Trophoblast cell (in vitro differentiated cells and primary cell): Measurements from ENCODE around the gene ACIN1.

Source experiments
- DNase-seq, 2 donors: peaks; one replicate each; pipeline ENCODE4 v3.0.0-alpha.2; 2016
- H2AFZ ChIP-seq: 2 replicates; pipeline ENCODE4 v1.6.1; 2013; ENCODE audit warnings: low read length, moderate library complexity, mild to moderate bottlenecking; ENCODE audit not compliant: insufficient read depth, poor library complexity
- H2AK5ac ChIP-seq: 2 replicates; pipeline ENCODE4 v1.6.1; 2013; ENCODE audit warnings: mild to moderate bottlenecking, low read length
- H2BK120ac ChIP-seq: 2 replicates; pipeline ENCODE4 v1.6.1; 2013; ENCODE audit warnings: low read length, mild to moderate bottlenecking, moderate library complexity; ENCODE audit not compliant: insufficient read depth, poor library complexity
- H2BK12ac ChIP-seq: 2 replicates; pipeline ENCODE4 v1.6.1; 2013; ENCODE audit warnings: mild to moderate bottlenecking, low read length, moderate library complexity
- H2BK5ac ChIP-seq: 2 replicates; pipeline ENCODE4 v1.6.1; 2013; ENCODE audit warnings: low read length, low read depth, moderate library complexity, mild to moderate bottlenecking; ENCODE audit not compliant: poor library complexity
- H3K14ac ChIP-seq: 2 replicates; pipeline ENCODE4 v1.6.1; 2013; ENCODE audit warnings: mild to moderate bottlenecking, low read length
- H3K18ac ChIP-seq: 2 replicates; pipeline ENCODE4 v1.6.1; 2013; ENCODE audit warnings: mild to moderate bottlenecking, low read length
- H3K23ac ChIP-seq: 2 replicates; pipeline ENCODE4 v1.6.1; 2013; ENCODE audit warnings: low read length
- H3K27ac ChIP-seq: 2 replicates; pipeline ENCODE4 v1.5.1; 2013; ENCODE audit warnings: low read depth, mild to moderate bottlenecking, inconsistent platforms, low read length, moderate library complexity
- H3K27me3 ChIP-seq: 2 replicates; pipeline ENCODE4 v1.6.1; 2013; ENCODE audit warnings: inconsistent platforms, mild to moderate bottlenecking, low read length, moderate library complexity; ENCODE audit not compliant: insufficient read depth
- H3K36me3 ChIP-seq, 2 experiments: 1 replicate in 1 of 2; 2 replicates in 1 of 2; pipeline ENCODE4 v1.6.1; 2013; ENCODE audit warnings: low read length in 2 of 2, mild to moderate bottlenecking in 2 of 2, moderate library complexity in 1 of 2; ENCODE audit not compliant: insufficient read depth in 2 of 2, control insufficient read depth in 1 of 2
- H3K4ac ChIP-seq: 2 replicates; pipeline ENCODE4 v1.6.1; 2013; ENCODE audit warnings: low read depth, mild to moderate bottlenecking, low read length, moderate library complexity
- H3K4me1 ChIP-seq, 2 experiments: 1 replicate in 1 of 2; 2 replicates in 1 of 2; pipeline ENCODE4 v1.6.1; 2013; ENCODE audit warnings: low read length in 2 of 2, mild to moderate bottlenecking in 2 of 2, moderate library complexity in 1 of 2; ENCODE audit not compliant: insufficient read depth in 2 of 2, control insufficient read depth in 1 of 2
- H3K4me2 ChIP-seq: 2 replicates; pipeline ENCODE4 v1.6.1; 2013; ENCODE audit warnings: inconsistent platforms, mild to moderate bottlenecking, low read length, moderate library complexity
- H3K4me3 ChIP-seq: 2 replicates; pipeline ENCODE4 v1.5.1; 2013; ENCODE audit warnings: mild to moderate bottlenecking, low read depth, low read length, inconsistent platforms
- H3K79me1 ChIP-seq: one replicate; pipeline ENCODE4 v1.6.1; 2013; ENCODE audit warnings: low read length
- H3K79me2 ChIP-seq: 2 replicates; pipeline ENCODE4 v1.6.1; 2013; ENCODE audit warnings: low read length, mild to moderate bottlenecking; ENCODE audit not compliant: control insufficient read depth, insufficient read depth, poor library complexity
- H3K9ac ChIP-seq: 2 replicates; pipeline ENCODE4 v1.6.1; 2013; ENCODE audit warnings: mild to moderate bottlenecking, low read length
- H3K9me3 ChIP-seq: 2 replicates; pipeline ENCODE4 v1.6.1; 2013; ENCODE audit warnings: low read depth, mild to moderate bottlenecking, control low read depth, inconsistent platforms, low read length; ENCODE audit not compliant: insufficient read depth
- H4K12ac ChIP-seq: 2 replicates; pipeline ENCODE4 v1.6.1; 2013; ENCODE audit warnings: low read depth, mild to moderate bottlenecking, low read length, moderate library complexity
- H4K8ac ChIP-seq: 2 replicates; pipeline ENCODE4 v1.6.1; 2013; ENCODE audit warnings: low read depth, mild to moderate bottlenecking, low read length, moderate library complexity
- H4K91ac ChIP-seq: one replicate; pipeline ENCODE4 v1.6.1; 2013; ENCODE audit warnings: low read depth, mild to moderate bottlenecking, low read length, moderate library complexity
- WGBS: extraction: QIAGEN DNeasy Blood & Tissue Kit; methylation state at CpG from one replicate; pipeline ENCODE4 v1.1.7; 2013; ENCODE audit warnings: missing lambda C conversion rate; ENCODE audit not compliant: insufficient read length, insufficient coverage; ENCODE audit errors: extremely low coverage; 5-methylcytosine and 5-hydroxymethylcytosine counted together

The ACIN1 gene

GRCh38 chr14:23074906-23075305 is 20.0 kb downstream of the ACIN1 start:
- no peak overlapping the region for H3K4me3 ChIP-seq
- H3K27ac ChIP-seq: no peak overlapping the region
- no peak overlapping the region for H2BK12ac ChIP-seq
- H3K23ac ChIP-seq: no peak overlapping the region
- H2AFZ ChIP-seq: no peak overlapping the region
- H3K18ac ChIP-seq: no peak overlapping the region
- peaks cover 7 to 36% of the 10 kb centered on the region in 2 experiments for H3K36me3 ChIP-seq
- no peak overlapping the region for H3K4me2 ChIP-seq
- no peak overlapping the region for H2AK5ac ChIP-seq
- peaks cover 8% of the 10 kb centered on the region for H3K79me2 ChIP-seq
- no peak overlapping the region for H3K9ac ChIP-seq
- H3K14ac ChIP-seq: no peak overlapping the region
- no peak overlapping the region for H2BK5ac ChIP-seq
- DNase-seq: no peak
- no peak overlapping the region for H4K91ac ChIP-seq
- H3K4me1 ChIP-seq: peaks cover 22 to 23% of the 10 kb centered on the region in 2 experiments
- peaks cover 18% of the 10 kb centered on the region for H3K79me1 ChIP-seq
- H4K8ac ChIP-seq: no peak overlapping the region
- no peak overlapping the region for H3K4ac ChIP-seq
- H2BK120ac ChIP-seq: no peak overlapping the region
- H4K12ac ChIP-seq: no peak overlapping the region
- no peaks in the 10 kb centered on the region for H3K27me3 ChIP-seq
- no CpG with 5 or more reads among the region's 1 CpG for WGBS
- H3K9me3 ChIP-seq: no peaks in the 10 kb centered on the region

GRCh38 chr14:23071921-23072539 is 22.9 kb downstream of the ACIN1 start:
- H2BK120ac ChIP-seq: no peak overlapping the region
- H2BK5ac ChIP-seq: no peak overlapping the region
- no peak overlapping the region for H3K14ac ChIP-seq
- no peaks in the 10 kb centered on the region for H3K9me3 ChIP-seq
- DNase-seq: peak; percentile 54 to 69
- H2BK12ac ChIP-seq: no peak overlapping the region
- no peak overlapping the region for H2AFZ ChIP-seq
- peaks cover 13% of the 10 kb centered on the region for H3K79me1 ChIP-seq
- no peak overlapping the region for H3K9ac ChIP-seq
- H4K12ac ChIP-seq: no peak overlapping the region
- H2AK5ac ChIP-seq: no peak overlapping the region
- no peaks in the 10 kb centered on the region for H3K27me3 ChIP-seq
- no peak overlapping the region for H3K23ac ChIP-seq
- peaks cover 19 to 44% of the 10 kb centered on the region in 2 experiments for H3K36me3 ChIP-seq
- H3K4me2 ChIP-seq: peak overlapping the region; percentile 56
- H3K4me1 ChIP-seq: peaks cover 21 to 22% of the 10 kb centered on the region in 2 experiments
- H3K79me2 ChIP-seq: peaks cover 14% of the 10 kb centered on the region
- peak overlapping the region; percentile 29 for H4K91ac ChIP-seq
- no peak overlapping the region for H3K4me3 ChIP-seq
- WGBS: no CpG with 5 or more reads among the region's 5 CpGs
- H3K4ac ChIP-seq: no peak overlapping the region
- H3K27ac ChIP-seq: peak overlapping the region; percentile 54
- H4K8ac ChIP-seq: no peak overlapping the region
- no peak overlapping the region for H3K18ac ChIP-seq

- WGBS: 100% methylated on average over 1 of the region's 14 CpGs
- peak; percentile 79 to 80 for DNase-seq
- H3K4me1 ChIP-seq: peaks cover 18% of the 10 kb centered on the region in 2 experiments
- H3K9ac ChIP-seq: peak overlapping the region; percentile 91
- peak overlapping the region; percentile 38 for H4K8ac ChIP-seq
- peak overlapping the region; percentile 90 for H3K14ac ChIP-seq
- peak overlapping the region; percentile 84 for H3K4me3 ChIP-seq
- H2AK5ac ChIP-seq: peak overlapping the region; percentile 8
- H2BK120ac ChIP-seq: peak overlapping the region; percentile 67
- H3K4ac ChIP-seq: peak overlapping the region; percentile 85
- H3K23ac ChIP-seq: no peak overlapping the region
- peak overlapping the region; percentile 60 for H2BK5ac ChIP-seq
- H4K91ac ChIP-seq: peak overlapping the region; percentile 84
- peak overlapping the region; percentile 64 for H3K4me2 ChIP-seq
- H3K79me1 ChIP-seq: peaks cover 13% of the 10 kb centered on the region
- peak overlapping the region; percentile 8 for H2AFZ ChIP-seq
- no peaks in the 10 kb centered on the region for H3K9me3 ChIP-seq
- peak overlapping the region; percentile 78 for H3K27ac ChIP-seq
- no peak overlapping the region for H2BK12ac ChIP-seq
- H3K18ac ChIP-seq: peak overlapping the region; percentile 78
- peaks cover 14% of the 10 kb centered on the region for H3K79me2 ChIP-seq
- no peaks in the 10 kb centered on the region for H3K27me3 ChIP-seq
- peak overlapping the region; percentile 75 for H4K12ac ChIP-seq
- H3K36me3 ChIP-seq: peaks cover 24 to 47% of the 10 kb centered on the region in 2 experiments
Measured at GRCh38 chr14:23071244-23071920, 23.6 kb downstream of the ACIN1 start.

GRCh38 chr14:23070262-23071129 is 24.4 kb downstream of the ACIN1 start:
- H3K23ac ChIP-seq: no peak overlapping the region
- no peaks in the 10 kb centered on the region for H3K27me3 ChIP-seq
- peak overlapping the region; percentile 63 for H3K4me3 ChIP-seq
- H3K14ac ChIP-seq: peak overlapping the region; percentile 22
- no peak overlapping the region for H2BK12ac ChIP-seq
- H3K9ac ChIP-seq: peak overlapping the region; percentile 81
- 100% methylated on average over 1 of the region's 10 CpGs for WGBS
- H2AFZ ChIP-seq: no peak overlapping the region
- no peak overlapping the region for H3K18ac ChIP-seq
- DNase-seq: peak in 1 of 2 donors; percentile 18
- H4K8ac ChIP-seq: peak overlapping the region; percentile 40
- H4K91ac ChIP-seq: peak overlapping the region; percentile 36
- H3K79me1 ChIP-seq: peaks cover 10% of the 10 kb centered on the region
- H2AK5ac ChIP-seq: peak overlapping the region; percentile 1
- peak overlapping the region; percentile 12 for H3K4ac ChIP-seq
- H3K36me3 ChIP-seq: peaks cover 27 to 51% of the 10 kb centered on the region in 2 experiments
- H3K9me3 ChIP-seq: no peaks in the 10 kb centered on the region
- H3K27ac ChIP-seq: peak overlapping the region; percentile 78
- H2BK5ac ChIP-seq: peak overlapping the region; percentile 23
- H3K79me2 ChIP-seq: peaks cover 14% of the 10 kb centered on the region
- peaks cover 13% of the 10 kb centered on the region in 2 experiments for H3K4me1 ChIP-seq
- H4K12ac ChIP-seq: no peak overlapping the region
- H2BK120ac ChIP-seq: peak overlapping the region; percentile 16
- H3K4me2 ChIP-seq: peak overlapping the region; percentile 64
